Measurements from ENCODE around the gene DUOXA2.

- TF ChIP-seq SP1 (IDR thresholded peaks at IDR 0.05) (no peak), CTBP1 (IDR thresholded peaks at IDR 0.05; ENCODE audit: borderline replicate concordance) (no peak), SUZ12 (IDR thresholded peaks at IDR 0.05) (no peak)
Observed at GRCh38 chr15:45095661-45096060, 18.5 kb upstream of the DUOXA2 start.

Data from HEK293T (cell line).